Trophoblast cell (in vitro differentiated cells and primary cell): ENCODE results near the gene KIF21B.

Experiments
- DNase-seq, 2 donors: peaks; one replicate each; pipeline ENCODE4 v3.0.0-alpha.2; 2016
- H2AFZ ChIP-seq: 2 replicates; pipeline ENCODE4 v1.6.1; 2013; ENCODE audit warnings: low read length, moderate library complexity, mild to moderate bottlenecking; ENCODE audit not compliant: insufficient read depth, poor library complexity
- H2AK5ac ChIP-seq: 2 replicates; pipeline ENCODE4 v1.6.1; 2013; ENCODE audit warnings: mild to moderate bottlenecking, low read length
- H2BK120ac ChIP-seq: 2 replicates; pipeline ENCODE4 v1.6.1; 2013; ENCODE audit warnings: low read length, mild to moderate bottlenecking, moderate library complexity; ENCODE audit not compliant: insufficient read depth, poor library complexity
- H2BK12ac ChIP-seq: 2 replicates; pipeline ENCODE4 v1.6.1; 2013; ENCODE audit warnings: mild to moderate bottlenecking, low read length, moderate library complexity
- H2BK5ac ChIP-seq: 2 replicates; pipeline ENCODE4 v1.6.1; 2013; ENCODE audit warnings: low read length, low read depth, moderate library complexity, mild to moderate bottlenecking; ENCODE audit not compliant: poor library complexity
- H3K14ac ChIP-seq: 2 replicates; pipeline ENCODE4 v1.6.1; 2013; ENCODE audit warnings: mild to moderate bottlenecking, low read length
- H3K18ac ChIP-seq: 2 replicates; pipeline ENCODE4 v1.6.1; 2013; ENCODE audit warnings: mild to moderate bottlenecking, low read length
- H3K23ac ChIP-seq: 2 replicates; pipeline ENCODE4 v1.6.1; 2013; ENCODE audit warnings: low read length
- H3K27ac ChIP-seq: 2 replicates; pipeline ENCODE4 v1.5.1; 2013; ENCODE audit warnings: low read depth, mild to moderate bottlenecking, inconsistent platforms, low read length, moderate library complexity
- H3K27me3 ChIP-seq: 2 replicates; pipeline ENCODE4 v1.6.1; 2013; ENCODE audit warnings: inconsistent platforms, mild to moderate bottlenecking, low read length, moderate library complexity; ENCODE audit not compliant: insufficient read depth
- H3K36me3 ChIP-seq, 2 experiments: 1 replicate in 1 of 2; 2 replicates in 1 of 2; pipeline ENCODE4 v1.6.1; 2013; ENCODE audit warnings: low read length in 2 of 2, mild to moderate bottlenecking in 2 of 2, moderate library complexity in 1 of 2; ENCODE audit not compliant: insufficient read depth in 2 of 2, control insufficient read depth in 1 of 2
- H3K4ac ChIP-seq: 2 replicates; pipeline ENCODE4 v1.6.1; 2013; ENCODE audit warnings: low read depth, mild to moderate bottlenecking, low read length, moderate library complexity
- H3K4me1 ChIP-seq, 2 experiments: 1 replicate in 1 of 2; 2 replicates in 1 of 2; pipeline ENCODE4 v1.6.1; 2013; ENCODE audit warnings: low read length in 2 of 2, mild to moderate bottlenecking in 2 of 2, moderate library complexity in 1 of 2; ENCODE audit not compliant: insufficient read depth in 2 of 2, control insufficient read depth in 1 of 2
- H3K4me2 ChIP-seq: 2 replicates; pipeline ENCODE4 v1.6.1; 2013; ENCODE audit warnings: inconsistent platforms, mild to moderate bottlenecking, low read length, moderate library complexity
- H3K4me3 ChIP-seq: 2 replicates; pipeline ENCODE4 v1.5.1; 2013; ENCODE audit warnings: mild to moderate bottlenecking, low read depth, low read length, inconsistent platforms
- H3K79me1 ChIP-seq: one replicate; pipeline ENCODE4 v1.6.1; 2013; ENCODE audit warnings: low read length
- H3K79me2 ChIP-seq: 2 replicates; pipeline ENCODE4 v1.6.1; 2013; ENCODE audit warnings: low read length, mild to moderate bottlenecking; ENCODE audit not compliant: control insufficient read depth, insufficient read depth, poor library complexity
- H3K9ac ChIP-seq: 2 replicates; pipeline ENCODE4 v1.6.1; 2013; ENCODE audit warnings: mild to moderate bottlenecking, low read length
- H3K9me3 ChIP-seq: 2 replicates; pipeline ENCODE4 v1.6.1; 2013; ENCODE audit warnings: low read depth, mild to moderate bottlenecking, control low read depth, inconsistent platforms, low read length; ENCODE audit not compliant: insufficient read depth
- H4K12ac ChIP-seq: 2 replicates; pipeline ENCODE4 v1.6.1; 2013; ENCODE audit warnings: low read depth, mild to moderate bottlenecking, low read length, moderate library complexity
- H4K8ac ChIP-seq: 2 replicates; pipeline ENCODE4 v1.6.1; 2013; ENCODE audit warnings: low read depth, mild to moderate bottlenecking, low read length, moderate library complexity
- H4K91ac ChIP-seq: one replicate; pipeline ENCODE4 v1.6.1; 2013; ENCODE audit warnings: low read depth, mild to moderate bottlenecking, low read length, moderate library complexity
- WGBS: extraction: QIAGEN DNeasy Blood & Tissue Kit; methylation state at CpG from one replicate; pipeline ENCODE4 v1.1.7; 2013; ENCODE audit warnings: missing lambda C conversion rate; ENCODE audit not compliant: insufficient read length, insufficient coverage; ENCODE audit errors: extremely low coverage; 5-methylcytosine and 5-hydroxymethylcytosine counted together

Gene KIF21B

GRCh38 chr1:200960236-200960947, 63.1 kb downstream of the KIF21B start:
- no peak overlapping the region for H2BK5ac ChIP-seq
- H4K12ac ChIP-seq = no peak overlapping the region
- no peak overlapping the region for H3K18ac ChIP-seq
- H2AK5ac ChIP-seq = no peak overlapping the region
- H3K4me3 ChIP-seq = no peak overlapping the region
- no peak overlapping the region for H4K8ac ChIP-seq
- no CpG with 5 or more reads among the region's 9 CpGs for WGBS
- no peak overlapping the region for H3K4ac ChIP-seq
- no peaks in the 10 kb centered on the region for H3K27me3 ChIP-seq
- H3K79me1 ChIP-seq = no peaks in the 10 kb centered on the region
- DNase-seq = no peak
- no peak overlapping the region for H2BK12ac ChIP-seq
- H3K27ac ChIP-seq = no peak overlapping the region
- H2AFZ ChIP-seq = no peak overlapping the region
- no peak overlapping the region for H3K4me2 ChIP-seq
- no peak overlapping the region for H3K14ac ChIP-seq
- no peak overlapping the region for H2BK120ac ChIP-seq
- H4K91ac ChIP-seq = no peak overlapping the region
- H3K23ac ChIP-seq = no peak overlapping the region
- H3K79me2 ChIP-seq = no peaks in the 10 kb centered on the region
- no peak overlapping the region for H3K9ac ChIP-seq
- H3K36me3 ChIP-seq = no peaks in the 10 kb centered on the region
- peaks cover 0 to 5% of the 10 kb centered on the region in 2 experiments for H3K4me1 ChIP-seq
- H3K9me3 ChIP-seq = peaks cover 2% of the 10 kb centered on the region

GRCh38 chr1:200959411-200959921, 64.0 kb downstream of the KIF21B start:
- no peak overlapping the region for H3K27ac ChIP-seq
- H2BK5ac ChIP-seq = no peak overlapping the region
- H2AK5ac ChIP-seq = no peak overlapping the region
- H2BK12ac ChIP-seq = no peak overlapping the region
- H4K12ac ChIP-seq = no peak overlapping the region
- no peak overlapping the region for H2AFZ ChIP-seq
- peaks cover 2% of the 10 kb centered on the region for H3K9me3 ChIP-seq
- H3K4ac ChIP-seq = no peak overlapping the region
- H3K23ac ChIP-seq = no peak overlapping the region
- no peaks in the 10 kb centered on the region for H3K79me1 ChIP-seq
- no peak overlapping the region for H2BK120ac ChIP-seq
- no peak overlapping the region for H4K8ac ChIP-seq
- no peak overlapping the region for H3K18ac ChIP-seq
- no peak overlapping the region for H3K4me3 ChIP-seq
- H4K91ac ChIP-seq = no peak overlapping the region
- no CpG with 5 or more reads among the region's 15 CpGs for WGBS
- peaks cover 0 to 5% of the 10 kb centered on the region in 2 experiments for H3K4me1 ChIP-seq
- no peak overlapping the region for H3K4me2 ChIP-seq
- H3K36me3 ChIP-seq = no peaks in the 10 kb centered on the region
- H3K9ac ChIP-seq = no peak overlapping the region
- no peaks in the 10 kb centered on the region for H3K27me3 ChIP-seq
- H3K79me2 ChIP-seq = no peaks in the 10 kb centered on the region
- H3K14ac ChIP-seq = no peak overlapping the region
- DNase-seq = no peak

DNA sequence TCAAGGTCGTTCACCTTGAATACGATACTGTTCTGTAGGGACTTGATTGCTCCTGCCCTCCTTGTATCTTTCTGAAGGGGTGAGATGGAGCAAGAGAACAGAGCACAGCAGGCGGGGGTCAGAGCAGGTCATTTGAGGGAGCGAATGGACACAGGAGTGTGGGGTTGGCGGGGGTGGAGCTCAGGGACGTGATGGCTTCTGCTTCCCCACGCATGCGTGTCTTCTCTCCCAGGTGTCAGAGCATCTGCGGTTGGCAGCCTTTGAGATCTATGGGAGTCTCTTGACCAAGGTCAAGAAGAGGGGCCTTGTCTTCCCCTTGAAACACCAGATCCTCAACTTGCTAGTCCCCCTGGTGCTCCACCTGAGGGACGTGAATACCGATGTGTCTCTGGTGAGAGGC, 64.9 kb downstream of the KIF21B start:
- H3K27ac ChIP-seq = no peak overlapping the region
- no peak overlapping the region for H2AFZ ChIP-seq
- H3K9ac ChIP-seq = no peak overlapping the region
- H3K4me2 ChIP-seq = no peak overlapping the region
- H4K12ac ChIP-seq = no peak overlapping the region
- H3K4me1 ChIP-seq = peaks cover 0 to 5% of the 10 kb centered on the region in 2 experiments
- no peak overlapping the region for H2BK120ac ChIP-seq
- no peaks in the 10 kb centered on the region for H3K27me3 ChIP-seq
- H3K4me3 ChIP-seq = no peak overlapping the region
- DNase-seq = no peak
- no peak overlapping the region for H3K14ac ChIP-seq
- no peaks in the 10 kb centered on the region for H3K36me3 ChIP-seq
- no peak overlapping the region for H3K23ac ChIP-seq
- H2BK5ac ChIP-seq = no peak overlapping the region
- WGBS = no CpG with 5 or more reads among the region's 11 CpGs
- no peak overlapping the region for H3K18ac ChIP-seq
- H3K9me3 ChIP-seq = peaks cover 2% of the 10 kb centered on the region
- no peak overlapping the region for H4K8ac ChIP-seq
- no peak overlapping the region for H4K91ac ChIP-seq
- no peaks in the 10 kb centered on the region for H3K79me2 ChIP-seq
- H2AK5ac ChIP-seq = no peak overlapping the region
- no peak overlapping the region for H2BK12ac ChIP-seq
- H3K79me1 ChIP-seq = no peaks in the 10 kb centered on the region
- no peak overlapping the region for H3K4ac ChIP-seq

- Histone ChIP-seq H3K79me2 (no peaks in the 10 kb centered on the region), H3K4me2 (no peak overlapping the region), H4K8ac (no peak overlapping the region), H3K27me3 (no peaks in the 10 kb centered on the region), H3K23ac (no peak overlapping the region), H3K36me3 (no peaks in the 10 kb centered on the region), H2AFZ (no peak overlapping the region), H3K27ac (no peak overlapping the region), H3K18ac (no peak overlapping the region), H3K4me3 (no peak overlapping the region), H3K4me1 (no peaks in the 10 kb centered on the region), H2BK5ac (no peak overlapping the region), H3K14ac (no peak overlapping the region), H2BK12ac (no peak overlapping the region), H4K91ac (no peak overlapping the region), H4K12ac (no peak overlapping the region), H3K79me1 (no peaks in the 10 kb centered on the region), H2BK120ac (no peak overlapping the region), H3K4ac (no peak overlapping the region), H3K9me3 (peaks cover 5% of the 10 kb centered on the region), H3K9ac (no peak overlapping the region), H2AK5ac (no peak overlapping the region)
- no peak for DNase-seq
- no CpG with 5 or more reads among the region's 3 CpGs for WGBS
These were observed 69.1 kb downstream of the KIF21B start for GRCh38 chr1:200954434-200954833.
